ENCODE measurements around the gene TGFBR1. TPM values are rescaled to one million over a fixed set of nuclear protein-coding genes. Genes with fewer than 3 reads are reported as not detected.

Gene TGFBR1
- total and polyA plus RNA-seq, 3 experiments from 2014 or later: 34.4 to 41.9 (median 36.6) TPM

GRCh38 chr9:99133145-99133544 lies 28.2 kb downstream of the TGFBR1 start:
- Histone ChIP-seq H3K27me3 (ENCODE audit: insufficient read depth, low read length, poor library complexity, severe bottlenecking) (no peaks in the 10 kb centered on the region), H3K27ac (ENCODE audit: low read depth, low read length) (no peak overlapping the region), H3K9me3 (ENCODE audit: low read length) (no peaks in the 10 kb centered on the region), H3K4me1 (ENCODE audit: insufficient read depth, low read length) (peaks cover 72% of the 10 kb centered on the region), H3K36me3 (ENCODE audit: insufficient read depth, low read length) (no peaks in the 10 kb centered on the region), H3K4me3 (ENCODE audit: low read length) (no peak overlapping the region)
- DNase-seq: no peak
- Mint-ChIP-seq H3K4me1 (peaks cover 73 to 91% (median 89%) of the 10 kb centered on the region in 3 donors), H3K4me3 (no peak overlapping the region), H3K9me3 (no peaks in the 10 kb centered on the region), H3K27ac (peak overlapping the region in 6 of 8 donors; percentile 15 to 61 (median 44)), H3K27me3 (no peaks in the 10 kb centered on the region), H3K36me3 (peaks cover 10 to 51% (median 11%) of the 10 kb centered on the region in 3 donors)
- ChIA-PET POLR2A (interaction anchor here (1.5 kb wide), 1 partner anchor 26 kb away, joined by 3 read pairs; no protein-coding TSS in a partner anchor), CTCF (interaction anchor here (1.4 to 12.5 kb wide), 2 partner anchors 11 to 134 kb away, joined by 5 to 199 read pairs; no protein-coding TSS in a partner anchor)

GRCh38 chr9:99134893-99135341 lies 30.0 kb downstream of the TGFBR1 start:
- Mint-ChIP-seq H3K36me3 (peaks cover 10 to 58% (median 13%) of the 10 kb centered on the region in 3 donors), H3K4me3 (peak overlapping the region in 6 of 7 donors; percentile 20 to 69 (median 40)), H3K27me3 (no peaks in the 10 kb centered on the region), H3K4me1 (peaks cover 70 to 89% (median 81%) of the 10 kb centered on the region in 3 donors), H3K27ac (peak overlapping the region in 6 of 8 donors; percentile 6 to 90 (median 72)), H3K9me3 (no peaks in the 10 kb centered on the region)
- H3K9me3 ChIP-seq (ENCODE audit: low read length): no peaks in the 10 kb centered on the region
- H3K27me3 ChIP-seq (ENCODE audit: insufficient read depth, low read length, poor library complexity, severe bottlenecking): no peaks in the 10 kb centered on the region
- H3K4me3 ChIP-seq (ENCODE audit: low read length): peak overlapping the region; percentile 22
- H3K27ac ChIP-seq (ENCODE audit: low read depth, low read length): no peak overlapping the region
- peaks cover 9% of the 10 kb centered on the region for H3K36me3 ChIP-seq (ENCODE audit: insufficient read depth, low read length)
- ChIA-PET POLR2A (interaction anchor here (0.7 kb wide), 2 partner anchors 16 to 30 kb away, joined by 4 to 5 read pairs; partner anchors contain the start of gene TGFBR1), CTCF (interaction anchor here (0.7 to 12.5 kb wide), 8 partner anchors 16 to 135 kb away, joined by 3 to 199 read pairs (median 4); partner anchors contain the start of gene TGFBR1)
- peaks cover 59% of the 10 kb centered on the region for H3K4me1 ChIP-seq (ENCODE audit: insufficient read depth, low read length)
- peak in 1 of 5 donors; percentile 64 for DNase-seq

- ChIA-PET POLR2A (interaction anchor here (0.7 to 1.2 kb wide), 2 partner anchors 17 to 31 kb away, joined by 5 read pairs; no protein-coding TSS in a partner anchor), CTCF (interaction anchor here (0.7 to 12.5 kb wide), 4 partner anchors 31 to 136 kb away, joined by 3 to 199 read pairs (median 10); partner anchors contain the start of gene TGFBR1)
- Histone ChIP-seq H3K36me3 (ENCODE audit: insufficient read depth, low read length) (peaks cover 11% of the 10 kb centered on the region), H3K27ac (ENCODE audit: low read depth, low read length) (no peak overlapping the region), H3K9me3 (ENCODE audit: low read length) (no peaks in the 10 kb centered on the region), H3K27me3 (ENCODE audit: insufficient read depth, low read length, poor library complexity, severe bottlenecking) (no peaks in the 10 kb centered on the region), H3K4me3 (ENCODE audit: low read length) (peak overlapping the region; percentile 22), H3K4me1 (ENCODE audit: insufficient read depth, low read length) (peaks cover 56% of the 10 kb centered on the region)
- no peaks in the 10 kb centered on the region for H3K27me3 Mint-ChIP-seq
- H3K27ac Mint-ChIP-seq: peak overlapping the region; percentile 3 to 90 (median 50)
- H3K4me3 Mint-ChIP-seq: peak overlapping the region in 6 of 7 donors; percentile 20 to 69 (median 53)
- no peaks in the 10 kb centered on the region for H3K9me3 Mint-ChIP-seq
- peaks cover 67 to 88% (median 79%) of the 10 kb centered on the region in 3 donors for H3K4me1 Mint-ChIP-seq
- peak in 1 of 5 donors; percentile 62 for DNase-seq
- peaks cover 11 to 56% (median 14%) of the 10 kb centered on the region in 3 donors for H3K36me3 Mint-ChIP-seq
These were observed 30.5 kb downstream of the TGFBR1 start for GRCh38 chr9:99135456-99135855.

DNA sequence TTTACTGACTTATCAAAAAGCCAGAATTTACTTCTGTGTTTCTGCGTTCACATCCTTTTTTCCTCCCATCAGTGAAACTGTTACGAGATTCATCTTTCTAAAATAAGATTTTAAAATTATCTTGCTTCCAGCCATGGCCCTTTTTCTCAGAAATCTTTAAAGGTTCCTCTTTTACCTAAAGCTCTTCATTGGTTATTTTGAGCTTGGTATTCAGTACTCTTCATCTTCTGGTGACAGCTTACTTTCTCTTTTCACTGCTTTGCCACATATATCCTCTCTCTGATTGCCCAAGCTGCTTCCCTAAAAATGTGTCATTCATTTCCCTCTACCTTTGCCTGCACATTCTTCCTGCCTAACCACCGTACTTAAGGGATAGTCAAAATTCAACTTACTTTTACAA lies 32.3 kb downstream of the TGFBR1 start:
- H3K27me3 Mint-ChIP-seq: no peaks in the 10 kb centered on the region
- peak overlapping the region in 1 of 7 donors; percentile 15 for H3K4me3 Mint-ChIP-seq
- H3K36me3 Mint-ChIP-seq: peaks cover 9 to 58% (median 18%) of the 10 kb centered on the region in 3 donors
- Histone ChIP-seq H3K36me3 (ENCODE audit: insufficient read depth, low read length) (peaks cover 17% of the 10 kb centered on the region), H3K27me3 (ENCODE audit: insufficient read depth, low read length, poor library complexity, severe bottlenecking) (no peaks in the 10 kb centered on the region), H3K4me1 (ENCODE audit: insufficient read depth, low read length) (peaks cover 49% of the 10 kb centered on the region), H3K27ac (ENCODE audit: low read depth, low read length) (no peak overlapping the region), H3K9me3 (ENCODE audit: low read length) (no peaks in the 10 kb centered on the region), H3K4me3 (ENCODE audit: low read length) (no peak overlapping the region)
- H3K27ac Mint-ChIP-seq: peak overlapping the region in 6 of 8 donors; percentile 0 to 73 (median 26)
- DNase-seq: no peak
- CTCF ChIA-PET: interaction anchor here (1.0 to 12.5 kb wide), 5 partner anchors 19 to 162 kb away, joined by 3 to 199 read pairs (median 18); partner anchors contain the start of gene TGFBR1
- no peaks in the 10 kb centered on the region for H3K9me3 Mint-ChIP-seq
- H3K4me1 Mint-ChIP-seq: peaks cover 65 to 84% (median 77%) of the 10 kb centered on the region in 3 donors
- POLR2A ChIA-PET: no interaction called here

DNA sequence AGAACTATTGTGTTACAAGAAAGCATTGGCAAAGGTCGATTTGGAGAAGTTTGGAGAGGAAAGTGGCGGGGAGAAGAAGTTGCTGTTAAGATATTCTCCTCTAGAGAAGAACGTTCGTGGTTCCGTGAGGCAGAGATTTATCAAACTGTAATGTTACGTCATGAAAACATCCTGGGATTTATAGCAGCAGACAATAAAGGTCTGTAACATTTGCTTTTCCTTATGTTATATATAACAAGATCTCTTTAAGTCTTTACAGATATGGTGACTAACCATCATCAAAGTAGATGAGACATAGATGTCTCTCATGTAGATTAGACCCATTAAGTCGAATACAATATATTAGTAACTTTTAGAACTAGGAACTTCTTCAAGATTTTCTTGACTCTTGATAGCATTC lies 33.0 kb downstream of the TGFBR1 start:
- no peak for DNase-seq
- ChIA-PET POLR2A (interaction anchor here (1.0 kb wide), 1 partner anchor 32 kb away, joined by 3 read pairs; no protein-coding TSS in a partner anchor), CTCF (interaction anchor here (1.0 to 12.5 kb wide), 8 partner anchors 11 to 163 kb away, joined by 3 to 199 read pairs (median 12); partner anchors contain the start of gene TGFBR1)
- no peaks in the 10 kb centered on the region for H3K27me3 Mint-ChIP-seq
- H3K27ac Mint-ChIP-seq: peak overlapping the region in 1 of 8 donors; percentile 62
- Histone ChIP-seq H3K36me3 (ENCODE audit: insufficient read depth, low read length) (peaks cover 24% of the 10 kb centered on the region), H3K4me3 (ENCODE audit: low read length) (no peak overlapping the region), H3K9me3 (ENCODE audit: low read length) (no peaks in the 10 kb centered on the region), H3K27me3 (ENCODE audit: insufficient read depth, low read length, poor library complexity, severe bottlenecking) (no peaks in the 10 kb centered on the region), H3K4me1 (ENCODE audit: insufficient read depth, low read length) (peaks cover 49% of the 10 kb centered on the region), H3K27ac (ENCODE audit: low read depth, low read length) (no peak overlapping the region)
- no peak overlapping the region for H3K4me3 Mint-ChIP-seq
- peaks cover 6 to 59% (median 20%) of the 10 kb centered on the region in 3 donors for H3K36me3 Mint-ChIP-seq
- peaks cover 61 to 77% (median 71%) of the 10 kb centered on the region in 3 donors for H3K4me1 Mint-ChIP-seq
- H3K9me3 Mint-ChIP-seq: no peaks in the 10 kb centered on the region

DNA sequence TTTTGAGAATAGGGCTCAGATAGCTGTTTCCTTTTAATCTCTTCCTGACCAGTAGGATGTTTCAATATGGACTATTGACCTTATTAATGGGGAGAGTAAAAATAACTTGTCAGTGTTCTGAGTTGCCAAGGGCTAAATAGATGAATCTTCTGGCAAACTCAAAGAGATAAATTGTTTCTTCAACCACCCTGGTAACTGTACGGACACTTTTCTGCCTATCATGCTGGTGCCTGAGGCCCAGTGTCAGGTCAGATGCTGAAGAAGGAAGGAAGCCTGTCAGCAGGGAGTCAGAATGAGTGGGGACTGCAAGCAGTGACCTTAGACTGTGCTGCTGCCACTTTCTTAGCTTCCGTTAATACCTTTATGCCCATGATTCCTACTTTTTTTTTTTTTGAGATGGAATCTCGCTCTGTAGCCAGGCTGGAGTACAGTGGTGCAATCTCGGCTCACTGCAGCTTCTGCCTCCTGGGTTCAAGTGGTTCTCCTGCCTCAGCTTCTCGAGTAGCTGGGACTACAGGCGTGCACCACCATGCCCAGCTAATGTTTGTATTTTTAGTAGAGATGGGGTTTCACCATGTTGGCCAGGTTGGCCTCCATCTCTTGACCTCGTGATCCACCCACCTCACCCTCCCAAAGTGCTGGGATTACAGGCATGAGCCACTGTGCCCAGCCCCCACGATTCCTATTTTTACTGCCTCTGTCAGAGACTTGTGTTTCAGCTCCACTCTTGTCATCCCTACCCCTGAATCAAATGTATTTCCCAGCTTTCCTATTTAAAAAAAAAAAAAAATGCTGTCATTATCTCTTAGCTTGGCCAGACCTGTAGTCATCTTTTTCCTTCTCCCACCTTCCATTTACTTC lies 33.7 kb downstream of the TGFBR1 start:
- H3K4me1 Mint-ChIP-seq: peaks cover 55 to 70% (median 63%) of the 10 kb centered on the region in 3 donors

GRCh38 chr9:99139868-99140267 lies 35.0 kb downstream of the TGFBR1 start:
- H3K4me3 Mint-ChIP-seq: no peak overlapping the region
- Histone ChIP-seq H3K4me1 (ENCODE audit: insufficient read depth, low read length) (peaks cover 38% of the 10 kb centered on the region), H3K36me3 (ENCODE audit: insufficient read depth, low read length) (peaks cover 36% of the 10 kb centered on the region), H3K4me3 (ENCODE audit: low read length) (no peak overlapping the region), H3K27me3 (ENCODE audit: insufficient read depth, low read length, poor library complexity, severe bottlenecking) (no peaks in the 10 kb centered on the region), H3K27ac (ENCODE audit: low read depth, low read length) (no peak overlapping the region), H3K9me3 (ENCODE audit: low read length) (no peaks in the 10 kb centered on the region)
- no peaks in the 10 kb centered on the region for H3K9me3 Mint-ChIP-seq
- peaks cover 4 to 68% (median 21%) of the 10 kb centered on the region in 3 donors for H3K36me3 Mint-ChIP-seq
- H3K4me1 Mint-ChIP-seq: peaks cover 48 to 60% (median 54%) of the 10 kb centered on the region in 3 donors
- ChIA-PET POLR2A (no interaction called here), CTCF (interaction anchor here (0.7 to 12.5 kb wide), 13 partner anchors 13 to 292 kb away, joined by 3 to 199 read pairs (median 10); partner anchors contain the start of gene TGFBR1)
- DNase-seq: no peak
- peak overlapping the region in 4 of 8 donors; percentile 7 to 73 (median 60) for H3K27ac Mint-ChIP-seq
- no peaks in the 10 kb centered on the region for H3K27me3 Mint-ChIP-seq

More for the DNA sequence above, 33.7 kb downstream of the TGFBR1 start:
- H3K36me3 Mint-ChIP-seq: peaks cover 4 to 60% (median 19%) of the 10 kb centered on the region in 3 donors
- no peaks in the 10 kb centered on the region for H3K9me3 Mint-ChIP-seq
- H3K9me3 ChIP-seq (ENCODE audit: low read length): no peaks in the 10 kb centered on the region
- H3K27me3 ChIP-seq (ENCODE audit: insufficient read depth, low read length, poor library complexity, severe bottlenecking): no peaks in the 10 kb centered on the region
- POLR2A ChIA-PET: interaction anchor here (1.0 kb wide), 1 partner anchor 32 kb away, joined by 3 read pairs; no protein-coding TSS in a partner anchor
- H3K4me3 ChIP-seq (ENCODE audit: low read length): no peak overlapping the region
- H3K27me3 Mint-ChIP-seq: no peaks in the 10 kb centered on the region
- CTCF ChIA-PET: interaction anchor here (0.9 to 12.5 kb wide), 10 partner anchors 10 to 173 kb away, joined by 3 to 199 read pairs (median 12); partner anchors contain the start of gene TGFBR1
- DNase-seq: no peak
- peaks cover 28% of the 10 kb centered on the region for H3K36me3 ChIP-seq (ENCODE audit: insufficient read depth, low read length)
- H3K4me3 Mint-ChIP-seq: no peak overlapping the region
- H3K27ac Mint-ChIP-seq: peak overlapping the region in 6 of 8 donors; percentile 7 to 85 (median 46)
- peaks cover 45% of the 10 kb centered on the region for H3K4me1 ChIP-seq (ENCODE audit: insufficient read depth, low read length)
- H3K27ac ChIP-seq (ENCODE audit: low read depth, low read length): no peak overlapping the region
